HFFc6 (cell line): ENCODE data around the gene MPZL2. TPM values are rescaled to one million over a fixed set of nuclear protein-coding genes. Genes with fewer than 3 reads are reported as not detected.

Experiments
- DNase-seq: peaks from one replicate; pipeline ENCODE4 v3.0.0-alpha.2; 2018
- H3K27ac Mint-ChIP-seq: 2 replicates; pipeline ENCODE4 v1.8.0; 2020; ENCODE audit warnings: mild to moderate bottlenecking, mixed read lengths
- H3K27me3 Mint-ChIP-seq: 2 replicates; pipeline ENCODE4 v1.8.0; 2021; ENCODE audit warnings: mild to moderate bottlenecking, moderate library complexity, mixed read lengths; ENCODE audit not compliant: insufficient read depth
- H3K36me3 Mint-ChIP-seq: 2 replicates; pipeline ENCODE4 v1.8.0; 2021; ENCODE audit warnings: low read depth, mixed read lengths
- H3K4me1 Mint-ChIP-seq: 2 replicates; pipeline ENCODE4 v1.8.0; 2020; ENCODE audit warnings: low read depth, mixed read lengths
- H3K4me3 Mint-ChIP-seq: 2 replicates; pipeline ENCODE4 v1.8.0; 2020; ENCODE audit warnings: mild to moderate bottlenecking, moderate library complexity, mixed read lengths
- H3K9me3 Mint-ChIP-seq: 2 replicates; pipeline ENCODE4 v1.8.0; 2020; ENCODE audit warnings: mild to moderate bottlenecking, mixed read lengths
- CTCF ChIP-seq: fragments of 200-600 bp; sonication (generic); IDR thresholded peaks from 2 replicates; pipeline ENCODE4 v1.5.0; 2021; ENCODE audit warnings: antibody characterized with exemption, mild to moderate bottlenecking
- total RNA-seq, 6 experiments: library from RNA; stranded (reverse); fragmentation: NEBNext Ultra II Directional; extraction: Animal tissue kit (Norgen Biotek cat#: 25700); gene quantifications; 2 replicates in 1 of 6; 3 replicates in 5 of 6; pipeline ENCODE4 v1.2.3, GENCODE V29; 2021

Gene MPZL2
- total RNA-seq, 6 experiments from 2014 or later, result not detected

- Mint-ChIP-seq H3K27ac (no peak overlapping the region), H3K27me3 (peaks cover 45% of the 10 kb centered on the region)
Measured at GRCh38 chr11:118243161-118243560, 20.9 kb downstream of the MPZL2 start.

DNA sequence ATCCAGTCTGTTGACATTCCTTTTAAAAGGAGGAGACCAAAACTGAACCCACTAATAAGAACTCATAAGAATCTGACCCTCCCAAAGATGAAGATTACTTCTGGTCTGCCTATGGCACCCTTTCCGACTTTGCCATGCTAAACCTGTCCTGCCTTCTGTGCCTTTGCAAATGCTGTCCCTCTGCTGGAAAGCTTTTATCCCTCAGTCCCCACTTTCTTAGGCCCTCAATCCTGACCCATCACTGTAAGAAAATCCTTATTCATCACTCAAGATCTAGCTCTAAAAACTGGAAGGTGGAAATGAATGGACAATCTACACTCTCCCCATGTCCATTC lies 22.4 kb downstream of the MPZL2 start:
- Mint-ChIP-seq H3K27ac (no peak overlapping the region), H3K9me3 (no peaks in the 10 kb centered on the region), H3K27me3 (peaks cover 41% of the 10 kb centered on the region), H3K4me3 (no peak overlapping the region), H3K4me1 (no peaks in the 10 kb centered on the region; the same call in 1 of the 2 replicates), H3K36me3 (no peaks in the 10 kb centered on the region)
- DNase-seq, result no peak
- TF ChIP-seq CTCF, result no peak

More at GRCh38 chr11:118243161-118243560, 20.9 kb downstream of the MPZL2 start:
- Mint-ChIP-seq H3K36me3 (no peaks in the 10 kb centered on the region), H3K9me3 (no peaks in the 10 kb centered on the region), H3K4me1 (no peaks in the 10 kb centered on the region; the same call in 1 of the 2 replicates), H3K4me3 (no peak overlapping the region)
- DNase-seq, result no peak
- TF ChIP-seq CTCF, result no peak

DNA sequence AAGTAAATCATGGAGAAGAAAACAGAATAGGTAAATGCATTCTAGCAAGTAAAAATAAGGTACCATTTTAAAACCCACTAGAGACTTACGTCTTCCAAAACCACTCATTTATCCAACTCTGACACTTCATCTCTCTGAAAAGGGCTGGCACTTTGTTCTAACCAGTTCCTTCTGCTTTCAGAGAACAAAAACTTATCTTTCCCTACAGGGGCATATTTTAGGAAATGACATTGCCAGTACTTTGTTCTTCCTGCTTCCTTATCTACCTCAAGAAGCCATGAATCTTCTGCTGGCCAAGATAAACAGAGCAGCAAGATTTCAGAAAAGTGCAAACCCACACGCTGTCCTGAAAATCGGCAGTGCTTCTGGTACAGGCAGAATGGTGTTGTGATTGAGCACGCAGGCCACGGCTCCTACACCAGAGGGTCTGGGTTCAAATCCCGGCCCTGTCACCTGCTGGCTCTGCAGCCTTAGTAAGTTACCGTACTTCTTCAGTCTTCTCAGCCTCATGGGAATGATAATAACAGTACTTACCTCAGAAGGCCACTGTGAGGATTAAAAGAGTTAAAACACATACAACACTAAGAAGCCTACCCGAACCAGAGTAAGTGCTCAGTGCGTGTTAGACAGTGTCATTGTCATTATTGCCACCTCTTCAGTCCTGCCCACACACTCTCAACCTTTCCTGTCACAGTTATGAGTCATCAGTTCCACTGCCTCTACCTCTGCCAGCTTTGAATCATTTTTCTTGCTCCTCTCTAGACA lies 22.9 kb downstream of the MPZL2 start:
- no peak for DNase-seq
- no peak for TF ChIP-seq CTCF
- H3K4me1 Mint-ChIP-seq, result no peaks in the 10 kb centered on the region; the same call in 1 of the 2 replicates
- H3K27ac Mint-ChIP-seq, result no peak overlapping the region
- H3K4me3 Mint-ChIP-seq, result no peak overlapping the region
- no peaks in the 10 kb centered on the region for H3K36me3 Mint-ChIP-seq
- H3K27me3 Mint-ChIP-seq, result peaks cover 41% of the 10 kb centered on the region
- no peaks in the 10 kb centered on the region for H3K9me3 Mint-ChIP-seq

- no peak for TF ChIP-seq CTCF
- Mint-ChIP-seq H3K9me3 (no peaks in the 10 kb centered on the region), H3K27me3 (peaks cover 39% of the 10 kb centered on the region), H3K4me1 (no peaks in the 10 kb centered on the region; the same call in 1 of the 2 replicates), H3K27ac (no peak overlapping the region), H3K4me3 (no peak overlapping the region), H3K36me3 (no peaks in the 10 kb centered on the region)
- DNase-seq, result no peak
Measured at GRCh38 chr11:118239509-118240205, 24.4 kb downstream of the MPZL2 start.

GRCh38 chr11:118238929-118239328 lies 25.2 kb downstream of the MPZL2 start:
- no peaks in the 10 kb centered on the region for H3K9me3 Mint-ChIP-seq
- no peaks in the 10 kb centered on the region; the same call in 1 of the 2 replicates for H3K4me1 Mint-ChIP-seq
- peaks cover 34% of the 10 kb centered on the region for H3K27me3 Mint-ChIP-seq
- no peak overlapping the region for H3K27ac Mint-ChIP-seq
- no peaks in the 10 kb centered on the region for H3K36me3 Mint-ChIP-seq
- no peak for DNase-seq
- no peak for TF ChIP-seq CTCF
- no peak overlapping the region for H3K4me3 Mint-ChIP-seq
